ENCODE data around the gene PANK1.

DNA sequence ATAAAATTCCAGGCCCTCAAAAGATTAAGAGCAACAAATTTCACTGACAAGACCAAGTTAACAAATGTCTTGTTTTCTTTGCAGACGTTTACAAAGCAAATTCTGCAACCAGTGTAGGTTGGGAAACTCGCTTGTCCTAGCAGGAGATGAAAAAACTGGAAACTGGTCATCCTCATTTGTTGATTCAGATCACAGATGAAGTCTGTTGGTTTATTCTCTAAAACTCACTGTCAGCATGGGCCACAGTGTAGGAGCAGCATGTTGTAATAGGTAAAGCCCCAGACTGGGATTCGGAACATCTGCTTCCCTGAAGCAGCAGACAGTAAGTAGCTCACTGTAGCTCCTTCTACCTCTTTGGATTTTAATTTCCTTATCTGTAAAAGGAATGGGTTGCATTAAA, 31.5 kb downstream of the PANK1 start:
- TF ChIP-seq, protein P1, sequence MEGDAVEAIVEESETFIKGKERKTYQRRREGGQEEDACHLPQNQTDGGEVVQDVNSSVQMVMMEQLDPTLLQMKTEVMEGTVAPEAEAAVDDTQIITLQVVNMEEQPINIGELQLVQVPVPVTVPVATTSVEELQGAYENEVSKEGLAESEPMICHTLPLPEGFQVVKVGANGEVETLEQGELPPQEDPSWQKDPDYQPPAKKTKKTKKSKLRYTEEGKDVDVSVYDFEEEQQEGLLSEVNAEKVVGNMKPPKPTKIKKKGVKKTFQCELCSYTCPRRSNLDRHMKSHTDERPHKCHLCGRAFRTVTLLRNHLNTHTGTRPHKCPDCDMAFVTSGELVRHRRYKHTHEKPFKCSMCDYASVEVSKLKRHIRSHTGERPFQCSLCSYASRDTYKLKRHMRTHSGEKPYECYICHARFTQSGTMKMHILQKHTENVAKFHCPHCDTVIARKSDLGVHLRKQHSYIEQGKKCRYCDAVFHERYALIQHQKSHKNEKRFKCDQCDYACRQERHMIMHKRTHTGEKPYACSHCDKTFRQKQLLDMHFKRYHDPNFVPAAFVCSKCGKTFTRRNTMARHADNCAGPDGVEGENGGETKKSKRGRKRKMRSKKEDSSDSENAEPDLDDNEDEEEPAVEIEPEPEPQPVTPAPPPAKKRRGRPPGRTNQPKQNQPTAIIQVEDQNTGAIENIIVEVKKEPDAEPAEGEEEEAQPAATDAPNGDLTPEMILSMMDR (IDR thresholded peaks at IDR 0.05; ENCODE audit: insufficient read depth, low read depth, low read length): no peak
- TF ChIP-seq EZH2 (IDR thresholded peaks at IDR 0.05; ENCODE audit: insufficient read depth, low read length): no peak
